ENCODE measurements around the gene WNT7B.

The WNT7B gene

GRCh38 chr22:45906946-45907345 lies 70.0 kb downstream of the WNT7B start:
- no peak for DNase-seq (ENCODE audit: low read depth)

GRCh38 chr22:45905924-45906865 lies 70.8 kb downstream of the WNT7B start:
- no peak for DNase-seq (ENCODE audit: low read depth)

DNA sequence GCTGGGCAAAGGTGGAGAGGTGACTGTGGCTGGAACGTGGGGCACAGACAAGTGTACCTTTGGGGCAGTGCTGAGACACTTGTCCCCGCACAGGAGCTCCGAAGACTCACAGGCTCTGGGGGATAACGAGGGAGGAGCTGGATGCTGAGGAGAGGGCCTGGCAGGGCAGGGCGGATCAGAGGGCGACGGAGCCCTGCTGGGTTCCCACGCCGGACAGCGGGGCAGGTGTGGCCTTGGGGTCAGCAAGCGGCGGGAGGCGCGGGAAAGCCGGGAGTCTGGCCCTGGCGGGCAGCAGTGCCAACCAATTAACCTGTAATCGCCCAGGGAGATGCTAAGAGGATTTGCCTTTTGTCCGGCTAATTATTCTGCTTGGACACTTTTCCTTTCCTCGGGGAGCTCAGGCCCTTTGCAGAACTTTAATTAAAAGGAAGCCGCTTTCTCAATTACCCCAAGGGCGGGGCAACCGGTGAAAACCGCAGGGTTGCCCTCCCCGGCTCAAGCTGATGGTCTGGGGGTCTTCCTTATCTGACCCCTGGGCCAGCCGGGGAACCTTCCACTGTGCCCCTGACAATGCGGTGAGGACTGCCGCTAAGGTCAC lies 71.5 kb downstream of the WNT7B start:
- no peak for DNase-seq (ENCODE audit: low read depth)

GRCh38 chr22:45904236-45904635 lies 72.7 kb downstream of the WNT7B start:
- no peak for DNase-seq (ENCODE audit: low read depth)

DNA sequence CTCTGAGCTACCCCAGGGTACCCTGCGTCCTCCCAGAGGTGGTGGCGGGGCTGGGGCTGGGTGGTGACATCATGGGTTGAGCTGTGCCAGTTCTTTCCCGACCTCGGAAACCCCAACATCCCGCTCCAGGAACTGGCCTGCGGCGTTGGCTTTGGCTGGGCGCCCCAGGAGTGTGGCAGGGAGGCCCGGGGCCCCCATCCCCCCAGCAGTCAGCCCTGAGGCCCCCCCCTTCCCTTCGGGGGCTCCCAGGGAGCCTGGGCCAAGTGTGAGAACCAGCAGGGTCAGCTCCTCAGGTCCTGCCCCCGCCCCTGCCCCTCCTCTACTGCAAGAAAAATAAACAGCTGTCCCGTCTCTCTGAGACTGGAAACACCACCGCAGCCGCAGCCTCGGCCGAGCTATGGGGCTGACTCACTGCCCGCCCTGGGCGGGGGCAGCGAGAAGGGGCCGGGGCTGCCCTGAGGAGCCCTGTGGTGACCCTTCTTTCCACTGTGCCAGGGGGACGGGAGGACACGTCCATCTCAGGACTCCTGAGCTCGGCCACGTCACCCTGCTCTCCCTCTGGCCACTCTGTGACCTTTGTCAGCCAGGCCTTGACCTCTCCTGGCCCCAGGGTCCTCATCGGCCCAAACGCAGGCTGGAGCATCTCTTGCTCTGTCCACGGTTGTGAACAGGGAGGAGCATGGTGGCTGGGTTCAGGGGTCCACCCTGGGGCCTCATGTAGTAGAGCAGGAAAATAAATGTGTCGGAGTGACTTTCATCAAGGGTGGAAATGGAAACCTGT lies 73.4 kb downstream of the WNT7B start:
- no peak for DNase-seq (ENCODE audit: low read depth)

DNA sequence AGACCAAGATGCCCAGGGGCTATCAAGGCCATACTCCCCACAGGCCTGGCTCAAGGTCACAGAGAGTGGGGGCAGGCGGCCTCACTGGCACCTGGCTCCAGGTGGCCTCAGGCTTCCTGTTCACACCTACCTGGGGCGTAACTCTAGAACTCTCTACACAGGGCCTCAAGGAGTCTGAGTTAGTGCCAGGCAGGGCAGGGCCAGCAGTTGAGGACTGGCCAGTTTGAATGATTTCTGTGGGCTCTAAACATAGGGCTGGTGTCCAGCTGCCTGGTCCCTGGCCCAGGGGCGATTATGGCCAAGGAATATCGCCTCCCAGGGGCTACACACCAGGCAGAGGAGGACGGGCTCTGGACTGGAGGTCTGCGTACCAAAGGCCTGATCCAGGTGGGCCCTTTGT lies 79.2 kb downstream of the WNT7B start:
- DNase-seq (ENCODE audit: low read depth) = no peak

DNA sequence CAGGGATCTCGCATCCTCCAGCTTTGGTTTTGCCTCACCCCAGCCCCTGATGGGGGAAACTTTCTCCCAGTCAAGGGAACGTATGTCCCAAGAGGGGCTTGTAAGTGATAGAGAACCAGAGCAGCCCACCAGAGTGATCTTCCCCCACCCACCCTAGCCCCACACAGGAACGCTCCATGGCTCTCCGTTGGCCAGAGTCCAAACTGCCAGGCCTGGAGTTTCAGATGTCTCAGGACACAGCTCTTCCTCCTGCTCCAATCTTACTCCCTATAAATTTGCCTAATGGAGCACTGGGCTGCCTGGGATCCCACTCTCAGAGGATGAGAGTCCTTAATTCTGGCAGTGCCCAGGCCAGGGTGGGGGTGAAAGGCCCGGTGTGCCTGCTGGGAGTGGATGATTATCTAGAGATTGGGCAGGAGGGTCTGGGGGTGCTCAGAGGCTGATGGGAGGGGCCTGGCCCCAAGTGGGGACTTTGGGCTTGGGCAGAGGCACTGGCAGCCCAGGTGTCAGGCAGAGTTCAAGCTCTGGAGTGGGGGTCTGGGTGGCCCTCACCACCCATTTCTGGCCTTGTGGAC lies 79.9 kb downstream of the WNT7B start:
- DNase-seq (ENCODE audit: low read depth) = no peak

GRCh38 chr22:45896153-45896951 lies 80.6 kb downstream of the WNT7B start:
- no peak for DNase-seq (ENCODE audit: low read depth)

- no peak for DNase-seq (ENCODE audit: low read depth)
These were observed 81.4 kb downstream of the WNT7B start for GRCh38 chr22:45895436-45896152.

DNA sequence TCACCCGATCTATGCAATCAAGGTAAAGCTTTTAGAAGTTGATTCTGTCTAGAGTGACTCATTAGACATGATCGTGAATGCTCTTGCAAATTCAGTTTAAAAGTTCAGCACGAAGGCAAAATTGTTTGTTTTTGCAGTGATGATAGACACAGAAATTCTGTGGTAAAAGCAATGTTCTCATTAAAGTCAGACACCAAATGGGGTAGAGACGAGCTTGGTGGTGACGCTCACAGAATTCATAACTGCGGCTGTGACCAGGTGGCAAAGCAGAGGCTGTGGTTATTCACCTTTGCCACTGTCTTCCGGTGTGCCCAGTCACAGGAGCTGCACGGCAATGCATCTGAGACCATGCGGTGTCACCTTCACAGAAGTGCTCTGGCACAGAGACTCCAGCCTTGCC lies 83.4 kb downstream of the WNT7B start:
- no peak for DNase-seq (ENCODE audit: low read depth)

GRCh38 chr22:45892681-45893461 lies 84.1 kb downstream of the WNT7B start:
- DNase-seq (ENCODE audit: low read depth) = no peak

- no peak for DNase-seq (ENCODE audit: low read depth)
These were observed 84.9 kb downstream of the WNT7B start for GRCh38 chr22:45891996-45892621.

DNA sequence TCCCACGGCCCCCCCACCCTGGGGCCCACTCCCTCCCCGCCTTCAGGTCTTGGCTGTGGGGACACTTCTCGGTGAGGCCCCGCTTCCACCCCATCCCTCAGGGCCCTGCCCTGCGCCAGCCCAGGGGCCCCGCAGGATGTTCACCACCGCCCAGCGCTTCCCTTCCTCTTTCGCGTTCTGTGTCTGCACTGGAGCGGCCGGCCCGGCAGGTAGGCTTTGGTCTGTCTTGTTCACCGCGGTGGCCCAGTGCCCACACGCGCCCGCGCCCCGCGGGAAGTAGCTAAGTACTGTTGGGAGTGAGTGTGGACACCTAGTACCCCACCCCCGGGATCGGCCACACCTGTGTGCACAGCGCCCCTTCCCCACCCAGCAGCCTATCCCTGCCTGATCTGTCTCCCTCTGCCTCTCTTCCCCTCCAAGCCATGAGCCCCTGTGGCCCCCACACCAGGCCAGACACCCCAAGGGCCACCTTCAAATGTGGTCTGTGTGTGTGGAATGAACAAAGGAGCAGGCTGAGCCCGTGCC lies 85.4 kb downstream of the WNT7B start:
- DNase-seq (ENCODE audit: low read depth) = no peak

DNA sequence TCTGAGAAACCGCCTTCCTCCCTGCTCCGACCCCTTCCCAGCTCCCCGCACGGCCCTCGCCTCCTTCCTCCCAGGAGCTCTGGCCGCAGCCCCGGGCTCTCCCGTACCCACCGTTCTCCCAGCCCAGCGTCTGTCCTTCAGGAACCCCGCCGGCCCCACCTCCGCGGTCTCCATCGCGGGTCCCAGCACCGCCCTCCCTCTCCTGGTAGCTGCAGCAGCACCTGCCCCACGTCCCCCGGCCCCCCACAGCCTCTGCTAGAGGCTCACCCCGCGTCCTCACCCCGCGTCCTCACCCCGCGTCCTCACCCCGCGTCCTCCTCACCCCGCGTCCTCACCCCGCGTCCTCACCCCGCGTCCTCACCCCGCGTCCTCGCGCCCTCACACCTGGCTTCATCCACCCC lies 85.9 kb downstream of the WNT7B start:
- DNase-seq (ENCODE audit: low read depth) = no peak

DNA sequence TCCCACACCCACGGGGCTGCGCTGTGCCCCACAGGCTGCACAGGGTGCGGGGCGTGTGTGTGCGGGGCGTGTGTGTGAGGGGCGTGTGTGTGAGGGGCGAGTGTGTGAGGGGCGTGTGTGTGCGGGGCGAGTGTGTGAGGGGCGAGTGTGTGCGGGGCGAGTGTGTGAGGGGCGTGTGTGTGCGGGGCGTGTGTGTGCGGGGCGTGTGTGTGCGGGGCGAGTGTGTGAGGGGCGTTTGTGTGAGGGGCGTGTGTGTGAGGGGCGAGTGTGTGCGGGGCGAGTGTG lies 86.7 kb downstream of the WNT7B start:
- DNase-seq (ENCODE audit: low read depth) = no peak

DNA sequence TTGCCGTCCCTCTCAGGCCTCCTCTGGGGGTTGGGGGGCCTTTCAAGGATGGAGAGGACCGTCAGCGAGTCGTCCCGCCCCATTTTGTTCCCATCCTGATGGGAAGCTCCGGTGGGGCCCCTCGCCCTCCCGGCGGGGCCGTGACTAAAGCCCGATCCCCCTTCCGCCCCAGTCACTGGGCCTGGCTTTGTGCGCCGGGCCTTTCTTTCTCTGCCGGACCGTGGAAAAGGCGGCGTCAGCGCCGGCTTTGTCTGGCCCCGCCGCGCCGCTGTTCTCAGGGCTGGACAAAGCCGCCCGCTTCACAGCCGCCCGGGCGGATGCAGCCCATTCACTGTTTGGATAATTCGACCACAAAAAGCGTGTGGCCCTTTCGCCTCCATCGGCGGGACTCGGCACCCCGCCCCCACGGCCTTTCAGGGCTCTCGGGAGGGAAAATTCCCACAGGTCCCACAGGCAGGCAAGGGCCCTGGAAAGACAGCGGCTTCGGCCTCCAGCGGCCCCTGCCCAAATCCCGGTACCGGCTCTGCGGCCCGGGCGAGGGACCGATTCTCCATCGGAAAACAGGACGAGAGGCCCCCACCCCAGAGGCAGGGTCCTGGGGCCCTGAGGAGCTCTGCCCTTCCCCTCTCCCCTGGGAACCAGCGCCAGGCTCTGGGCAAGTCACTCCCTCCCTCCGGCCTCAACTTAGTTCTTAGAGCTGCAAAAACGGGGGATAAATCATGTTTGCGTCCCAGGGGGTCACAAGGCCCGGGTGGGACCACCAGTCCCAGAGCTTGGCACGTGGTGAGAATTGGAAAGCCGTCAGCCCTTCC lies 87.2 kb downstream of the WNT7B start:
- no peak for DNase-seq (ENCODE audit: low read depth)

GRCh38 chr22:45889093-45889538 lies 87.8 kb downstream of the WNT7B start:
- no peak for DNase-seq (ENCODE audit: low read depth)

DNA sequence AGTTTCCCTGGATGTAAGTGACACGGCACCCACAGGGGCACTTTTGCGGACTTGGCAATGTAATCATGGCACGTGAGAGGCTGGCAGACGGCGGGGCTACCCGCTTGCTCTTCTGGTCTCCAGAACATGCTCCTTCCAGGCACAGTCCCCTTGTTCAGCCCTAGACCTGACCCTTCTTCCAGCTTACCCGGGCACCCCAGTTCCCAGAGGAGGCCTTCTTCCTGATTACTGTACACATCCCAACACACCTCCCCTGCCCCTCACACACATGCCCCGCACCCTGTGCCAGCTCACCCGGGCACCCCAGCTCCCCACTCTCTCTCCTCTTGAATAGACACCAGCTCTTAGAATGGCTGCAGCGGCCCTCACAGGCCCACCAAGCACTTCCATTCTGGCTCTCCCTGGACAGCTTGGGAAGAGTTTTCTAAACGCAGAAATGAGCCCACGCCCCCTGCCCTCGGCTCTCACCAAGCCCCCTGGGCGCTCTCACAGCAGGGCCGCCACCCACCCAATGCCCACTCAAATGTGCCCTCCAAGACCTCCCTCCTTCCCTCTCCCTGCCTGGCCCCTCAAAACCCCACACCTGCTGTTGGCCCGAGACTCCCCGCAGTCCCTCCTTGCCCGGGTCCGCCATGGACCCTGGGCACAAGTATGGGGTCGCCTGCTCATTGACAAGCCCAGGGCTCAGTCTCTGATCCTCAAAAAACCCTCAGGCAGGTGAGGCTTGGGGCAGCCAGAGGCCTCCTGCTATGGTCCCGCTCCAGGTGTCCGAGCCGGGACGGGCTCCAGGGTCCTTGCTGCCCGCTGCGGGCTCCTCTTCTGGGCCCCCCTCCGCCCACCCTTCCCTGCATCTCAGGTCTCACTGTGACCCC lies 88.5 kb downstream of the WNT7B start:
- no peak for DNase-seq (ENCODE audit: low read depth)

Data from stimulated activated CD8-positive, alpha-beta memory T cell treated with anti-CD3 and anti-CD28 coated beads, Interleukin-12 subunit alpha, Interleukin-12 subunit beta, amount 100 ng/mL, for 1 hour (primary cell).